HPDE6-E6E7 (cell line): ENCODE data around the gene TRAPPC4.
A peak's percentile ranks its signal among the peaks of the same experiment; 100 is the strongest.
"Not testable (repeated sequence)": the region's sequence is repeated elsewhere in the genome, so short reads cannot be mapped to it uniquely, and the experiment has no call there.

Experiments used
- DNase-seq: peaks from one replicate; pipeline ENCODE4 v3.0.0; 2011; ENCODE audit warnings: missing footprints; ENCODE audit errors: extremely low spot score

TRAPPC4 gene

GRCh38 chr11:119033421-119033820 is 14.9 kb downstream of the TRAPPC4 start:
- not testable (repeated sequence) for DNase-seq

GRCh38 chr11:119034813-119035212 is 16.2 kb downstream of the TRAPPC4 start:
- DNase-seq = no peak

GRCh38 chr11:119038884-119039283 is 20.3 kb downstream of the TRAPPC4 start:
- DNase-seq = no peak

- DNase-seq = not testable (repeated sequence)
These were observed 20.9 kb downstream of the TRAPPC4 start for GRCh38 chr11:119039471-119039870.

GRCh38 chr11:119041821-119042514 is 23.4 kb downstream of the TRAPPC4 start:
- DNase-seq = no peak

GRCh38 chr11:119042927-119043326 is 24.4 kb downstream of the TRAPPC4 start:
- no peak for DNase-seq

GRCh38 chr11:119044708-119045107 is 26.1 kb downstream of the TRAPPC4 start:
- no peak for DNase-seq

GRCh38 chr11:119046489-119046888 is 27.9 kb downstream of the TRAPPC4 start:
- DNase-seq = no peak

GRCh38 chr11:119047205-119047604 is 28.6 kb downstream of the TRAPPC4 start:
- no peak for DNase-seq

- DNase-seq = no peak
These were observed 30.1 kb downstream of the TRAPPC4 start for GRCh38 chr11:119048644-119049043.

GRCh38 chr11:119049081-119049480 is 30.5 kb downstream of the TRAPPC4 start:
- DNase-seq = no peak

- DNase-seq = no peak
These were observed 33.0 kb downstream of the TRAPPC4 start for GRCh38 chr11:119051440-119052162.

- DNase-seq = no peak
These were observed 33.7 kb downstream of the TRAPPC4 start for GRCh38 chr11:119052163-119052814.

GRCh38 chr11:119054418-119054817 is 35.9 kb downstream of the TRAPPC4 start:
- no peak for DNase-seq

- DNase-seq = peak; percentile 16
These were observed 37.3 kb downstream of the TRAPPC4 start for GRCh38 chr11:119055901-119056300.

- DNase-seq = peak; percentile 67
These were observed 37.9 kb downstream of the TRAPPC4 start for GRCh38 chr11:119056421-119056999.

GRCh38 chr11:119057000-119057769 is 38.6 kb downstream of the TRAPPC4 start, which contains the start of gene HYOU1:
Gene HYOU1 (minus strand): TSS chr11:119057205. CDS start chr11:119056160, 1,045 bp downstream.
- DNase-seq = peak; percentile 96

GRCh38 chr11:119059128-119059527 is 40.6 kb downstream of the TRAPPC4 start:
- not testable (repeated sequence) for DNase-seq

- no peak for DNase-seq
These were observed 42.7 kb downstream of the TRAPPC4 start for GRCh38 chr11:119061256-119061655.

- DNase-seq = no peak
These were observed 44.2 kb downstream of the TRAPPC4 start for GRCh38 chr11:119062779-119063178.

- peak; percentile 34 for DNase-seq
These were observed 46.8 kb downstream of the TRAPPC4 start for GRCh38 chr11:119065369-119065768.
